Skin of body (tissue), 2 donors: ENCODE measurements around the gene LRP1B. TPM values are rescaled to one million over a fixed set of nuclear protein-coding genes. Genes with fewer than 3 reads are reported as not detected.

ENCODE experiments used
- DNase-seq: peaks from one replicate; lab custom pipeline; 2025; lab: John Stamatoyannopoulos, UW
- total RNA-seq: library from RNA; depleted of rRNA; stranded (reverse); fragments of >200 nt; gene quantifications from one replicate; pipeline ENCODE4 v1.2.3, GENCODE V29; 2014

Gene LRP1B
- total RNA-seq, 1 donor from 2014 or later: 1.7 TPM

- DNase-seq: no peak
These were observed 352.4 kb downstream of the LRP1B start for GRCh38 chr2:141778315-141778835.

GRCh38 chr2:141770530-141770929 is 360.3 kb downstream of the LRP1B start:
- no peak for DNase-seq

GRCh38 chr2:141767691-141768090 is 363.1 kb downstream of the LRP1B start:
- DNase-seq: no peak

- DNase-seq: no peak
These were observed 363.8 kb downstream of the LRP1B start for GRCh38 chr2:141767051-141767450.

GRCh38 chr2:141766225-141766624 is 364.6 kb downstream of the LRP1B start:
- DNase-seq: no peak

GRCh38 chr2:141748616-141749015 is 382.2 kb downstream of the LRP1B start:
- no peak for DNase-seq

- DNase-seq: no peak
These were observed 389.2 kb downstream of the LRP1B start for GRCh38 chr2:141741652-141742051.

GRCh38 chr2:141737492-141738255 is 393.1 kb downstream of the LRP1B start:
- DNase-seq: no peak

- DNase-seq: no peak
These were observed 394.4 kb downstream of the LRP1B start for GRCh38 chr2:141736466-141736865.

- no peak for DNase-seq
These were observed 401.9 kb downstream of the LRP1B start for GRCh38 chr2:141728886-141729285.

- DNase-seq: no peak
These were observed 402.7 kb downstream of the LRP1B start for GRCh38 chr2:141728142-141728541.

- DNase-seq: no peak
These were observed 406.4 kb downstream of the LRP1B start for GRCh38 chr2:141724426-141724825.

- DNase-seq: no peak
These were observed 407.0 kb downstream of the LRP1B start for GRCh38 chr2:141723814-141724213.

GRCh38 chr2:141720476-141720875 is 410.3 kb downstream of the LRP1B start:
- no peak for DNase-seq

GRCh38 chr2:141714496-141714895 is 416.3 kb downstream of the LRP1B start:
- no peak for DNase-seq

- DNase-seq: peak; percentile 27
These were observed 419.2 kb downstream of the LRP1B start for GRCh38 chr2:141711627-141712026.

- no peak for DNase-seq
These were observed 420.1 kb downstream of the LRP1B start for GRCh38 chr2:141710589-141711239.

- no peak for DNase-seq
These were observed 421.1 kb downstream of the LRP1B start for GRCh38 chr2:141709756-141710155.

- no peak for DNase-seq
These were observed 423.3 kb downstream of the LRP1B start for GRCh38 chr2:141707486-141707885.

GRCh38 chr2:141704541-141704940 is 426.3 kb downstream of the LRP1B start:
- no peak for DNase-seq

- no peak for DNase-seq
These were observed 427.3 kb downstream of the LRP1B start for GRCh38 chr2:141703501-141703900.

- no peak for DNase-seq
These were observed 429.2 kb downstream of the LRP1B start for GRCh38 chr2:141701618-141702017.

- no peak for DNase-seq
These were observed 431.2 kb downstream of the LRP1B start for GRCh38 chr2:141699573-141699972.
